ENCODE measurements around the gene ENPP3.

ENPP3 gene

DNA sequence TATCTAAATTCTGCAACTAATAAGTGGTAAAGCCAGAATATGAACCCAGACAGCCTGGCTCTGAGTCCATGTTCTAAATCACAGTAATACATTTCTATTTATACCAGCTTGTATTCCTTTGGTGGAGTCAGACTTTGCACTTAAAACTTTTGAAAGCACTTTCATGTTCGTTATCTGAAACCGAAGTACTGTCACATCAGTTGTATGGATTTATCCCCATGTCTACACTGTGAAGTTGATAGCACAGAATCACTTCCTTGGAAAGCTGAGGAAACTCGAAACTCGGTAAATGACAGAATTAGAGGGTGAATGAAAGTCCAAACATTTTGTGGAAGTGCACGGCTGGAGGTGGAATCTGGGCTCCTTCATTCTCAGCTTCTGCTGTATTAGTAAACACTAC is 102.0 kb downstream of the ENPP3 start:
- no peak overlapping the region for H3K4me3 ChIP-seq (ENCODE audit: insufficient read depth, low read length, poor library complexity, severe bottlenecking)
- H3F3A ChIP-seq (ENCODE audit: insufficient read depth) = no peaks in the 10 kb centered on the region; the same call in 1 of the 2 replicates
- H3K27me3 ChIP-seq (ENCODE audit: low read length) = no peaks in the 10 kb centered on the region
- no peaks in the 10 kb centered on the region for H3K9me2 ChIP-seq (replicated peaks; ENCODE audit: insufficient read depth, low read length)
- peaks cover 34% of the 10 kb centered on the region; the same call in 1 of the 2 replicates for H3K36me3 ChIP-seq (ENCODE audit: low read length)
- H3K9ac ChIP-seq (ENCODE audit: low read length) = no peak overlapping the region
- no peaks in the 10 kb centered on the region for H3K9me3 ChIP-seq (ENCODE audit: insufficient read depth, low read length)
- H3K27ac ChIP-seq (ENCODE audit: low read depth, low read length) = no peak overlapping the region
- H3K79me2 ChIP-seq (ENCODE audit: insufficient read depth, low read length) = no peaks in the 10 kb centered on the region
- no peak for TF ChIP-seq EZH2phosphoT487 (conservative IDR thresholded peaks at IDR 0.05; ENCODE audit: low read length)
- TF ChIP-seq, protein P1, sequence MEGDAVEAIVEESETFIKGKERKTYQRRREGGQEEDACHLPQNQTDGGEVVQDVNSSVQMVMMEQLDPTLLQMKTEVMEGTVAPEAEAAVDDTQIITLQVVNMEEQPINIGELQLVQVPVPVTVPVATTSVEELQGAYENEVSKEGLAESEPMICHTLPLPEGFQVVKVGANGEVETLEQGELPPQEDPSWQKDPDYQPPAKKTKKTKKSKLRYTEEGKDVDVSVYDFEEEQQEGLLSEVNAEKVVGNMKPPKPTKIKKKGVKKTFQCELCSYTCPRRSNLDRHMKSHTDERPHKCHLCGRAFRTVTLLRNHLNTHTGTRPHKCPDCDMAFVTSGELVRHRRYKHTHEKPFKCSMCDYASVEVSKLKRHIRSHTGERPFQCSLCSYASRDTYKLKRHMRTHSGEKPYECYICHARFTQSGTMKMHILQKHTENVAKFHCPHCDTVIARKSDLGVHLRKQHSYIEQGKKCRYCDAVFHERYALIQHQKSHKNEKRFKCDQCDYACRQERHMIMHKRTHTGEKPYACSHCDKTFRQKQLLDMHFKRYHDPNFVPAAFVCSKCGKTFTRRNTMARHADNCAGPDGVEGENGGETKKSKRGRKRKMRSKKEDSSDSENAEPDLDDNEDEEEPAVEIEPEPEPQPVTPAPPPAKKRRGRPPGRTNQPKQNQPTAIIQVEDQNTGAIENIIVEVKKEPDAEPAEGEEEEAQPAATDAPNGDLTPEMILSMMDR (IDR thresholded peaks at IDR 0.05; ENCODE audit: insufficient read depth, low read length, poor library complexity, severe bottlenecking) = no peak
- H4K20me1 ChIP-seq (ENCODE audit: low read depth, low read length) = no peaks in the 10 kb centered on the region
- H3K4me2 ChIP-seq (ENCODE audit: low read depth, low read length, poor library complexity, severe bottlenecking) = no peak overlapping the region
- H2AFZ ChIP-seq (ENCODE audit: low read depth, low read length, severe bottlenecking) = no peak overlapping the region

DNA sequence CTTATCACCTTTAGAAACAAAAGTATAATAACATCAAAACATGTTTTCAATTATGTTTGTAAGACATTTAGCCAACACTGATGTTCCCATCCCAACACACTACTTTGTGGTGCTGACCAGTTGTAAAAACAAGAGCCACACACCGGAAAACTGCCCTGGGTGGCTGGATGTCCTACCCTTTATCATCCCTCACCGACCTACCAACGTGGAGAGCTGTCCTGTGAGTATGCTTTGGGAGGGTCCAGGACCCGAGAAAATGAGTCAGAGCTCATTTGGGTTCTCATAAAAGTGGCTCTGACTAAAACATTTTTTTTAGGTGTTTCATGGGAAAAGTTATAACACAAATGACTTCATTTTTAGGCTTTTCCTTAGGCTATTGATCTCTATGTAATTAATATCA is 103.1 kb downstream of the ENPP3 start:
- no peaks in the 10 kb centered on the region for H3K27me3 ChIP-seq (ENCODE audit: low read length)
- no peaks in the 10 kb centered on the region; the same call in 1 of the 2 replicates for H3F3A ChIP-seq (ENCODE audit: insufficient read depth)
- TF ChIP-seq, protein P1 (IDR thresholded peaks at IDR 0.05; ENCODE audit: insufficient read depth, low read length, poor library complexity, severe bottlenecking) = no peak
- TF ChIP-seq EZH2phosphoT487 (conservative IDR thresholded peaks at IDR 0.05; ENCODE audit: low read length) = no peak
- no peaks in the 10 kb centered on the region for H3K79me2 ChIP-seq (ENCODE audit: insufficient read depth, low read length)
- no peaks in the 10 kb centered on the region for H3K9me2 ChIP-seq (replicated peaks; ENCODE audit: insufficient read depth, low read length)
- no peak overlapping the region for H3K4me3 ChIP-seq (ENCODE audit: insufficient read depth, low read length, poor library complexity, severe bottlenecking)
- no peak overlapping the region for H3K9ac ChIP-seq (ENCODE audit: low read length)
- H2AFZ ChIP-seq (ENCODE audit: low read depth, low read length, severe bottlenecking) = no peak overlapping the region
- H4K20me1 ChIP-seq (ENCODE audit: low read depth, low read length) = no peaks in the 10 kb centered on the region
- H3K9me3 ChIP-seq (ENCODE audit: insufficient read depth, low read length) = no peaks in the 10 kb centered on the region
- H3K4me2 ChIP-seq (ENCODE audit: low read depth, low read length, poor library complexity, severe bottlenecking) = no peak overlapping the region
- H3K36me3 ChIP-seq (ENCODE audit: low read length) = peaks cover 32% of the 10 kb centered on the region; the same call in 1 of the 2 replicates
- no peak overlapping the region for H3K27ac ChIP-seq (ENCODE audit: low read depth, low read length)

DNA sequence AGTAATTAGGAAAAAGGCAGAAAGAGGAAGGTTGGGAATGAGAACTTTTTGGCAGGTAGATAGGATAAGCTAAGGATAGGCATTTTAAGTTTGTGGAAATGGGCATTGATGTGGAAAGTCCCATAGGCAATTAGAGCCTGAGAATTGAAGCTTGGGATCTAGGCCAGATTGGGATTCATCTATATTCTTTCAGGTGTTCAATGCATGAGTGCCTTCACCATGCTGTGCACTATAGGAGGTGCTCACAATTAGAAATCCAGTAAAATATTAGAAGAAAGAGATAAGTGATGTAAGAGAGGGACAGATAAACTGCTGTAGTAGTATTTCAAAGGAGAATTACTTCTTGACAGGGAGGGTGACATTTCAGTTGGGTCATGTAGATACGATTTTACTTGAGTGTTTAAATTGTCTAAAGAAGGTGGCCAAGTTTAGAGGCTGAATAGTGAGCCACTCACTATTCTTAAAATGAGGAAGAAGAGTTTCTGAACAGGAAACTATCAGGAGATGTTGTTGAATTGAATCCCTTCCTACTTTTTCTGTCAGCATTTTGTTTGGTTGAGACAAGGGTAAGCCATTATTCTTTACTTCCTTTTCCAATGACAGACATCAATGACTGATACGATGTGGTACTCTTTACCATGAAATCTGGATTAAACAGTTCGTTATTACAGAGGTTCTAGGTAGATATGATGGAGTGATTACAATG is 104.7 kb downstream of the ENPP3 start:
- Histone ChIP-seq H3K4me2 (ENCODE audit: low read depth, low read length, poor library complexity, severe bottlenecking) (no peak overlapping the region), H3K9me2 (replicated peaks; ENCODE audit: insufficient read depth, low read length) (no peaks in the 10 kb centered on the region), H3K9me3 (ENCODE audit: insufficient read depth, low read length) (no peaks in the 10 kb centered on the region), H3K4me3 (ENCODE audit: insufficient read depth, low read length, poor library complexity, severe bottlenecking) (no peak overlapping the region), H3K27me3 (ENCODE audit: low read length) (no peaks in the 10 kb centered on the region), H4K20me1 (ENCODE audit: low read depth, low read length) (no peaks in the 10 kb centered on the region), H3K79me2 (ENCODE audit: insufficient read depth, low read length) (no peaks in the 10 kb centered on the region), H3K36me3 (ENCODE audit: low read length) (peaks cover 32% of the 10 kb centered on the region; the same call in 1 of the 2 replicates), H2AFZ (ENCODE audit: low read depth, low read length, severe bottlenecking) (no peak overlapping the region), H3F3A (ENCODE audit: insufficient read depth) (no peaks in the 10 kb centered on the region; the same call in 1 of the 2 replicates), H3K27ac (ENCODE audit: low read depth, low read length) (no peak overlapping the region), H3K9ac (ENCODE audit: low read length) (no peak overlapping the region)
- TF ChIP-seq EZH2phosphoT487 (conservative IDR thresholded peaks at IDR 0.05; ENCODE audit: low read length) = no peak
- TF ChIP-seq, protein P1 (IDR thresholded peaks at IDR 0.05; ENCODE audit: insufficient read depth, low read length, poor library complexity, severe bottlenecking) = no peak
